Measurements from ENCODE around the gene SLC2A5. TPM values are rescaled to one million over a fixed set of nuclear protein-coding genes. Genes with fewer than 3 reads are reported as not detected.

Gene SLC2A5
- total RNA-seq, 1 donor from 2014 or later, result 0.79 TPM

- H3K79me2 ChIP-seq (ENCODE audit: insufficient read depth, low read length), result no peaks in the 10 kb centered on the region
- no peak overlapping the region for H3K4me2 ChIP-seq (ENCODE audit: low read length)
- peaks cover 37% of the 10 kb centered on the region for H3K27me3 Mint-ChIP-seq (ENCODE audit: low read depth, unreplicated experiment)
- peaks cover 26% of the 10 kb centered on the region for H3K9me3 Mint-ChIP-seq (ENCODE audit: unreplicated experiment)
- H3K27me3 ChIP-seq (ENCODE audit: insufficient read depth, low read length), result peaks cover 10% of the 10 kb centered on the region
- H3K36me3 ChIP-seq (ENCODE audit: insufficient read depth, low read length), result no peaks in the 10 kb centered on the region
- H4K20me1 ChIP-seq (ENCODE audit: insufficient read depth, low read length), result no peaks in the 10 kb centered on the region
- no peak overlapping the region for H3K4me3 ChIP-seq (ENCODE audit: insufficient read depth, low read depth, low read length)
- TF ChIP-seq CTCF (IDR thresholded peaks at IDR 0.05; ENCODE audit: insufficient read depth, low read depth, low read length), result no peak
- H3K36me3 Mint-ChIP-seq (ENCODE audit: low read depth, unreplicated experiment), result peaks cover 8% of the 10 kb centered on the region
- H2AFZ ChIP-seq (ENCODE audit: low read depth, low read length), result no peak overlapping the region
- H3K4me1 Mint-ChIP-seq (ENCODE audit: low read depth, unreplicated experiment), result no peaks in the 10 kb centered on the region
- FAIRE-seq (no peak), DNase-seq (ENCODE audit: low read depth) (no peak)
- H3K27ac ChIP-seq (ENCODE audit: low read depth, low read length), result no peak overlapping the region
- H3K9ac ChIP-seq (ENCODE audit: low read length), result no peak overlapping the region
- H3K4me3 Mint-ChIP-seq (ENCODE audit: unreplicated experiment), result no peak overlapping the region
- no peaks in the 10 kb centered on the region for H3K4me1 ChIP-seq (ENCODE audit: insufficient read depth, low read length)
- no peak overlapping the region for H3K27ac Mint-ChIP-seq (ENCODE audit: unreplicated experiment)
- peaks cover 8% of the 10 kb centered on the region for H3K9me3 ChIP-seq (ENCODE audit: insufficient read depth, low read depth, low read length)
Observed at GRCh38 chr1:9037476-9038337, 31.7 kb downstream of the SLC2A5 start.

DNA sequence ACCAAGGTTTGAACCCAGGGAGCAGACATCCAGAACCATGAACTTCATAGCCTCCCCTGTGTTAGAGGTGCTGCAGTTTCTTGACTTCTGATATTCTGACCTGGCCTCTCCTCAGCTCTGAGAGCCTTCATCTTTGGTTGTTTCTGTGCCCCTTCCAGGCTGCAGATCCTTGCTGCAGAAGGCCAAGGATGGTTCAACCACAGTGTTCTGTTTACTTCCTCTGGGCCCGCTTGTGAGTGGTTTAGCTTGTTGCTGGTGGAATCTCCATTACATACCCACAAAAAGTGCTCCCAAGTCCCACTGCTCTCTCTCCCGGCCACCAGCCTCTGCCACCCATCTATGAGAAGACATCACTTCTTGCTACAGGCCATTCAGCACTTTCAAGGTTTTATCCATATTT is 34.2 kb downstream of the SLC2A5 start:
- peaks cover 18% of the 10 kb centered on the region for H3K9me3 ChIP-seq (ENCODE audit: insufficient read depth, low read depth, low read length)
- H3K4me3 ChIP-seq (ENCODE audit: insufficient read depth, low read depth, low read length), result no peak overlapping the region
- H3K27ac ChIP-seq (ENCODE audit: low read depth, low read length), result no peak overlapping the region
- no peak overlapping the region for H2AFZ ChIP-seq (ENCODE audit: low read depth, low read length)
- Mint-ChIP-seq H3K4me1 (ENCODE audit: low read depth, unreplicated experiment) (no peaks in the 10 kb centered on the region), H3K36me3 (ENCODE audit: low read depth, unreplicated experiment) (peaks cover 8% of the 10 kb centered on the region), H3K9me3 (ENCODE audit: unreplicated experiment) (peaks cover 29% of the 10 kb centered on the region), H3K4me3 (ENCODE audit: unreplicated experiment) (no peak overlapping the region), H3K27me3 (ENCODE audit: low read depth, unreplicated experiment) (peaks cover 25% of the 10 kb centered on the region), H3K27ac (ENCODE audit: unreplicated experiment) (no peak overlapping the region)
- H3K36me3 ChIP-seq (ENCODE audit: insufficient read depth, low read length), result no peaks in the 10 kb centered on the region
- H4K20me1 ChIP-seq (ENCODE audit: insufficient read depth, low read length), result no peaks in the 10 kb centered on the region
- peaks cover 3% of the 10 kb centered on the region for H3K27me3 ChIP-seq (ENCODE audit: insufficient read depth, low read length)
- TF ChIP-seq CTCF (IDR thresholded peaks at IDR 0.05; ENCODE audit: insufficient read depth, low read depth, low read length) (no peak), EZH2 (IDR thresholded peaks at IDR 0.05; ENCODE audit: insufficient read depth, low read length) (no peak)
- no peaks in the 10 kb centered on the region for H3K79me2 ChIP-seq (ENCODE audit: insufficient read depth, low read length)
- H3K9ac ChIP-seq (ENCODE audit: low read length), result no peak overlapping the region
- FAIRE-seq (no peak), DNase-seq (ENCODE audit: low read depth) (no peak)
- H3K4me1 ChIP-seq (ENCODE audit: insufficient read depth, low read length), result no peaks in the 10 kb centered on the region
- no peak overlapping the region for H3K4me2 ChIP-seq (ENCODE audit: low read length)

GRCh38 chr1:9033363-9033762 is 36.1 kb downstream of the SLC2A5 start:
- peaks cover 31% of the 10 kb centered on the region for H3K27me3 Mint-ChIP-seq (ENCODE audit: low read depth, unreplicated experiment)
- Histone ChIP-seq H3K9me3 (ENCODE audit: insufficient read depth, low read depth, low read length) (peaks cover 18% of the 10 kb centered on the region), H3K4me2 (ENCODE audit: low read length) (no peak overlapping the region), H3K79me2 (ENCODE audit: insufficient read depth, low read length) (no peaks in the 10 kb centered on the region), H3K27ac (ENCODE audit: low read depth, low read length) (no peak overlapping the region), H3K27me3 (ENCODE audit: insufficient read depth, low read length) (no peaks in the 10 kb centered on the region), H3K4me3 (ENCODE audit: insufficient read depth, low read depth, low read length) (no peak overlapping the region), H4K20me1 (ENCODE audit: insufficient read depth, low read length) (no peaks in the 10 kb centered on the region), H3K36me3 (ENCODE audit: insufficient read depth, low read length) (no peaks in the 10 kb centered on the region), H3K4me1 (ENCODE audit: insufficient read depth, low read length) (no peaks in the 10 kb centered on the region), H3K9ac (ENCODE audit: low read length) (no peak overlapping the region), H2AFZ (ENCODE audit: low read depth, low read length) (no peak overlapping the region)
- peaks cover 8% of the 10 kb centered on the region for H3K36me3 Mint-ChIP-seq (ENCODE audit: low read depth, unreplicated experiment)
- TF ChIP-seq EZH2 (IDR thresholded peaks at IDR 0.05; ENCODE audit: insufficient read depth, low read length) (no peak), CTCF (IDR thresholded peaks at IDR 0.05; ENCODE audit: insufficient read depth, low read depth, low read length) (no peak)
- FAIRE-seq, result no peak
- H3K27ac Mint-ChIP-seq (ENCODE audit: unreplicated experiment), result no peak overlapping the region
- H3K4me1 Mint-ChIP-seq (ENCODE audit: low read depth, unreplicated experiment), result no peaks in the 10 kb centered on the region
- peaks cover 32% of the 10 kb centered on the region for H3K9me3 Mint-ChIP-seq (ENCODE audit: unreplicated experiment)
- H3K4me3 Mint-ChIP-seq (ENCODE audit: unreplicated experiment), result no peak overlapping the region
- no peak for DNase-seq (ENCODE audit: low read depth)
